Brain microvascular endothelial cell (primary cell): Measurements from ENCODE around the gene AFF4.

Source experiments
- DNase-seq: peaks from one replicate; pipeline ENCODE4 v3.0.0-alpha.2; 2020
- H3K27ac ChIP-seq: fragments of 250-450 bp; sonication (Bioruptor Pico); 2 replicates; pipeline ENCODE4 v1.5.1; 2020; ENCODE audit warnings: mild to moderate bottlenecking, moderate library complexity
- H3K27me3 ChIP-seq: fragments of 250-450 bp; sonication (Bioruptor Pico); replicated peaks from 2 replicates; pipeline ENCODE4 v1.5.1; 2020; ENCODE audit warnings: mild to moderate bottlenecking
- H3K36me3 ChIP-seq: fragments of 250-450 bp; sonication (Bioruptor Pico); replicated peaks from 2 replicates; pipeline ENCODE4 v1.5.1; 2020; ENCODE audit warnings: mild to moderate bottlenecking
- H3K4me3 ChIP-seq: 2 replicates; pipeline ENCODE4 v1.5.1; 2011; ENCODE audit warnings: low read depth, mild to moderate bottlenecking, control low read depth, low read length, moderate library complexity
- CTCF ChIP-seq: IDR thresholded peaks from 2 replicates; pipeline ENCODE4 v1.5.1; 2011; ENCODE audit warnings: low read depth, mild to moderate bottlenecking, moderate library complexity, low read length, control low read depth, inconsistent platforms; ENCODE audit errors: missing control alignments
- in situ Hi-C: cut with HindIII; loops from 2 replicates; pipeline ENCODE4 v1.10.0; 2017; ENCODE audit warnings: low sequenced_read_pairs, low pct_ligation_motif_present

AFF4 gene

GRCh38 chr5:132916086-132916485 lies 47.3 kb downstream of the AFF4 start:
- Histone ChIP-seq H3K4me3 (no peak overlapping the region), H3K27ac (peak overlapping the region; percentile 67), H3K36me3 (peaks cover 28% of the 10 kb centered on the region), H3K27me3 (no peaks in the 10 kb centered on the region)
- in situ Hi-C loops: no loop called here
- no peak for TF ChIP-seq CTCF
- DNase-seq: no peak

DNA sequence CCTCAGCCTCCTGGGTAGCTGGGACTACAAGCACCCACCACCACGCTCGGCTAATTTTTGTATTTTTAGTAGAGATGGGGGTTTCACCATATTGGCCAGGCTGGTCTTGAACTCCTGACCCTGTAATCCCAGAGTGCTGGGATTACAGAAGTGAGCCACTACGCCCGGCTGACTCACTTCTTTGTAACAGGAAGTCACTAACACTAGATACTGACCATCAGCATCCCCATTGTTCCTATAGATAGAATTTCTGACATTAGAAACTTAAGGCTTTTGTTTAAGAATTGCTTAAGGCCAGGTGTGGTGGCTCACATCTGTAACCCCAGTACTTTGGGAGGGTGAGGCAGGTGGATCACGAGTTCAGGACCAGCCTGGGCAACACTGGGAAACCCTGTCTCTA lies 47.8 kb downstream of the AFF4 start:
- DNase-seq: peak; percentile 25
- peaks cover 27% of the 10 kb centered on the region for H3K36me3 ChIP-seq
- peak overlapping the region; percentile 67 for H3K27ac ChIP-seq
- H3K4me3 ChIP-seq: no peak overlapping the region
- TF ChIP-seq CTCF: no peak
- in situ Hi-C loops: no loop called here
- H3K27me3 ChIP-seq: no peaks in the 10 kb centered on the region

GRCh38 chr5:132909702-132910101 lies 53.7 kb downstream of the AFF4 start:
- in situ Hi-C loops: no loop called here
- no peak for TF ChIP-seq CTCF
- Histone ChIP-seq H3K27me3 (no peaks in the 10 kb centered on the region), H3K36me3 (peaks cover 9% of the 10 kb centered on the region), H3K4me3 (no peak overlapping the region), H3K27ac (no peak overlapping the region)
- DNase-seq: no peak

- H3K27ac ChIP-seq: no peak overlapping the region
- peaks cover 7% of the 10 kb centered on the region for H3K36me3 ChIP-seq
- no peaks in the 10 kb centered on the region for H3K27me3 ChIP-seq
- no peak for TF ChIP-seq CTCF
- DNase-seq: no peak
- in situ Hi-C loops: no loop called here
- no peak overlapping the region for H3K4me3 ChIP-seq
Observed at GRCh38 chr5:132907161-132907560, 56.3 kb downstream of the AFF4 start.

GRCh38 chr5:132905938-132906337 lies 57.5 kb downstream of the AFF4 start:
- Histone ChIP-seq H3K36me3 (peaks cover 5% of the 10 kb centered on the region), H3K4me3 (no peak overlapping the region), H3K27me3 (no peaks in the 10 kb centered on the region), H3K27ac (no peak overlapping the region)
- in situ Hi-C loops: no loop called here
- no peak for TF ChIP-seq CTCF
- DNase-seq: no peak

GRCh38 chr5:132901730-132902129 lies 61.7 kb downstream of the AFF4 start:
- peak; percentile 4 for TF ChIP-seq CTCF
- no peak overlapping the region for H3K27ac ChIP-seq
- DNase-seq: no peak
- no peaks in the 10 kb centered on the region for H3K27me3 ChIP-seq
- peaks cover 23% of the 10 kb centered on the region for H3K36me3 ChIP-seq
- H3K4me3 ChIP-seq: no peak overlapping the region
- in situ Hi-C loops: no loop called here
